Motor neuron (in vitro differentiated cells): ENCODE results near the gene ARL8A. TPM values are rescaled to one million over a fixed set of nuclear protein-coding genes. Genes with fewer than 3 reads are reported as not detected.
"Not testable (repeated sequence)": the region's sequence is repeated elsewhere in the genome, so short reads cannot be mapped to it uniquely, and the experiment has no call there.

Experiments used
- ATAC-seq, 8 experiments: fragments of 200-7000 bp; cut with Tn5 transposase; replicated peaks in 6 of 8; 2 replicates each; pipeline ENCODE4 v1.8.0; 2021; ENCODE audit warnings: mild to moderate bottlenecking in 8 of 8, moderate library complexity in 8 of 8
- H3K27ac ChIP-seq, 2 donors: fragments of 250-450 bp; sonication (Bioruptor Pico); 2 replicates each; pipeline ENCODE4 v1.9.0; 2021; ENCODE audit warnings: antibody characterized with exemption in 2 of 2, mild to moderate bottlenecking in 2 of 2, moderate library complexity in 1 of 2
- H3K4me1 ChIP-seq, 2 donors: fragments of 250-450 bp; sonication (Bioruptor Pico); replicated peaks in 1 of 2; 2 replicates each; pipeline ENCODE4 v1.6.1; 2021; ENCODE audit warnings: antibody characterized with exemption in 2 of 2, mild to moderate bottlenecking in 2 of 2, moderate library complexity in 1 of 2
- H3K4me3 ChIP-seq, 5 donors: fragments of 250-450 bp; sonication (Bioruptor Pico); 2 replicates each; pipeline ENCODE4 v1.9.0; 2021; ENCODE audit warnings: antibody characterized with exemption in 5 of 5, mild to moderate bottlenecking in 5 of 5, moderate library complexity in 4 of 5
- WGBS, 10 experiments: fragments of 450-650 bp; shearing (Covaris generic); methylation state at CpG; one replicate each; pipeline ENCODE4 v1.0.0; 2022; 5-methylcytosine and 5-hydroxymethylcytosine counted together
- in situ Hi-C, 9 experiments: fragments of 400-800 bp; cut with MboI; loops; one replicate each; pipeline ENCODE4 v1.15.0; 2021; ENCODE audit warnings: low sequenced_read_pairs in 9 of 9, low pct_unique_long_range_greater_than_20kb in 2 of 9; ENCODE audit not compliant: unreplicated experiment in 9 of 9
- total RNA-seq, 8 experiments: library from RNA; unstranded; fragments of 300-600 nt; gene quantifications; 2 replicates each; pipeline versions ENCODE4 v1.2.3 to v1.2.4, GENCODE V29; 2022

ARL8A gene
- total RNA-seq, 8 experiments from 2014 or later, result 14.9 to 92.5 (median 72.2) TPM

GRCh38 chr1:202150187-202150586, 5.7 kb upstream of the ARL8A start:
- WGBS, 10 experiments, result 40 to 96% (median 80%) methylated on average over 1 to 8 of the region's 9 CpGs; no CpG with 5 or more reads in 3 of the 10 experiments
- peaks cover 0 to 3% of the 10 kb centered on the region in 2 donors for H3K4me1 ChIP-seq
- no peak overlapping the region for H3K27ac ChIP-seq
- no peak for ATAC-seq
- no peak overlapping the region for H3K4me3 ChIP-seq
- in situ Hi-C loops, result no loop called here

GRCh38 chr1:202149566-202149965, 5.0 kb upstream of the ARL8A start:
- in situ Hi-C loops, result loop anchor here in 5 of 9 experiments (25.0 kb wide), 2 partner anchors 262 to 612 kb away; partner anchors contain the start of genes SHISA4 (in 4 of the 5) and NAV1 (in 1 of the 5)
- WGBS, 10 experiments, result 38 to 94% (median 83%) methylated on average over 1 to 4 of the region's 4 CpGs; no CpG with 5 or more reads in 1 of the 10 experiments

GRCh38 chr1:202148391-202148790, 3.9 kb upstream of the ARL8A start:
- ATAC-seq, result no peak
- H3K4me3 ChIP-seq, result no peak overlapping the region
- in situ Hi-C loops, result loop anchor here in 5 of 9 experiments (25.0 kb wide), 2 partner anchors 261 to 611 kb away; partner anchors contain the start of genes SHISA4 (in 4 of the 5) and NAV1 (in 1 of the 5)
- peaks cover 0 to 7% of the 10 kb centered on the region in 2 donors for H3K4me1 ChIP-seq
- WGBS, 10 experiments, result 63 to 100% (median 81%) methylated on average over 1 to 3 of the region's 4 CpGs; no CpG with 5 or more reads in 5 of the 10 experiments
- no peak overlapping the region for H3K27ac ChIP-seq

More at GRCh38 chr1:202149566-202149965, 5.0 kb upstream of the ARL8A start:
- ATAC-seq, result no peak
- H3K27ac ChIP-seq, result no peak overlapping the region
- peaks cover 0 to 7% of the 10 kb centered on the region in 2 donors for H3K4me1 ChIP-seq
- no peak overlapping the region for H3K4me3 ChIP-seq

GRCh38 chr1:202146993-202147392, 2.5 kb upstream of the ARL8A start:
- no peak for ATAC-seq
- WGBS, 10 experiments, result 100% methylated on average over 1 of the region's 3 CpGs; no CpG with 5 or more reads in 8 of the 10 experiments
- in situ Hi-C loops, result loop anchor here in 5 of 9 experiments (25.0 kb wide), 2 partner anchors 260 to 610 kb away; partner anchors contain the start of genes SHISA4 (in 4 of the 5) and NAV1 (in 1 of the 5)
- Histone ChIP-seq H3K27ac (no peak overlapping the region), H3K4me1 (peaks cover 9 to 12% of the 10 kb centered on the region in 2 donors), H3K4me3 (no peak overlapping the region)

GRCh38 chr1:202146279-202146678, 1.7 kb upstream of the ARL8A start:
- in situ Hi-C loops, result loop anchor here in 5 of 9 experiments (25.0 kb wide), 2 partner anchors 259 to 609 kb away; partner anchors contain the start of genes SHISA4 (in 4 of the 5) and NAV1 (in 1 of the 5)
- peaks cover 9 to 12% of the 10 kb centered on the region in 2 donors for H3K4me1 ChIP-seq
- no peak overlapping the region for H3K4me3 ChIP-seq
- 60 to 100% (median 92%) methylated on average over 1 to 5 of the region's 5 CpGs; no CpG with 5 or more reads in 3 of the 10 experiments for WGBS, 10 experiments
- no peak overlapping the region for H3K27ac ChIP-seq
- no peak for ATAC-seq

- WGBS, 10 experiments, result 90 to 100% (median 96%) methylated on average over 1 to 6 of the region's 8 CpGs; no CpG with 5 or more reads in 5 of the 10 experiments
- Histone ChIP-seq H3K4me3 (peak overlapping the region in 2 of 5 donors; percentile 58 to 97), H3K4me1 (peaks cover 9 to 12% of the 10 kb centered on the region in 2 donors)
- not testable (repeated sequence) for ATAC-seq, H3K27ac ChIP-seq
- in situ Hi-C loops, result loop anchor here in 5 of 9 experiments (25.0 kb wide), 2 partner anchors 258 to 608 kb away; partner anchors contain the start of genes SHISA4 (in 4 of the 5) and NAV1 (in 1 of the 5)
These were observed 1.2 kb upstream of the ARL8A start for GRCh38 chr1:202145744-202146140.

- H3K27ac ChIP-seq, result peak overlapping the region in 1 of 2 donors; percentile 57
- 0 to 23% (median 3%) methylated on average over 1 to 12 of the region's 13 CpGs; no CpG with 5 or more reads in 1 of the 10 experiments for WGBS, 10 experiments
- H3K4me1 ChIP-seq, result peaks cover 9 to 12% of the 10 kb centered on the region in 2 donors
- ATAC-seq, result peak; percentile 9 to 29 (median 19)
- H3K4me3 ChIP-seq, result peak overlapping the region; percentile 58 to 97 (median 71)
- in situ Hi-C loops, result loop anchor here in 5 of 9 experiments (25.0 kb wide), 2 partner anchors 258 to 608 kb away; partner anchors contain the start of genes SHISA4 (in 4 of the 5) and NAV1 (in 1 of the 5)
These were observed 669 bp upstream of the ARL8A start for GRCh38 chr1:202145068-202145743.

GRCh38 chr1:202143768-202144401, 652 bp downstream of the ARL8A start:
- 0 to 9% (median 0%) methylated on average over 3 to 7 of the region's 58 CpGs; no CpG with 5 or more reads in 7 of the 10 experiments for WGBS, 10 experiments
- Histone ChIP-seq H3K27ac (peak overlapping the region; percentile 21 to 57), H3K4me1 (peaks cover 9 to 12% of the 10 kb centered on the region in 2 donors), H3K4me3 (peak overlapping the region; percentile 58 to 97 (median 71))
- peak; percentile 40 to 73 (median 66) for ATAC-seq
- in situ Hi-C loops, result loop anchor here in 5 of 9 experiments (25.0 kb wide), 2 partner anchors 257 to 607 kb away; partner anchors contain the start of genes SHISA4 (in 4 of the 5) and NAV1 (in 1 of the 5)

GRCh38 chr1:202143011-202143767, 1.3 kb downstream of the ARL8A start:
- in situ Hi-C loops, result loop anchor here in 5 of 9 experiments (25.0 kb wide), 2 partner anchors 256 to 606 kb away; partner anchors contain the start of genes SHISA4 (in 4 of the 5) and NAV1 (in 1 of the 5)
- 19 to 54% (median 32%) methylated on average over 3 to 15 of the region's 17 CpGs; no CpG with 5 or more reads in 4 of the 10 experiments for WGBS, 10 experiments
- H3K4me3 ChIP-seq, result peak overlapping the region; percentile 58 to 97 (median 71)
- no peak overlapping the region for H3K27ac ChIP-seq
- peaks cover 9 to 12% of the 10 kb centered on the region in 2 donors for H3K4me1 ChIP-seq
- peak; percentile 15 to 39 (median 25) for ATAC-seq

- in situ Hi-C loops, result loop anchor here in 5 of 9 experiments (25.0 kb wide), 2 partner anchors 254 to 604 kb away; partner anchors contain the start of genes SHISA4 (in 4 of the 5) and NAV1 (in 1 of the 5)
- 90 to 100% (median 94%) methylated on average over 2 to 3 of the region's 3 CpGs; no CpG with 5 or more reads in 5 of the 10 experiments for WGBS, 10 experiments
- H3K27ac ChIP-seq, H3K4me3 ChIP-seq, ATAC-seq: not testable (repeated sequence)
- H3K4me1 ChIP-seq, result peaks cover 9 to 12% of the 10 kb centered on the region in 2 donors
These were observed 3.1 kb downstream of the ARL8A start for GRCh38 chr1:202141468-202141867.

- in situ Hi-C loops, result loop anchor here in 5 of 9 experiments (25.0 kb wide), 2 partner anchors 254 to 604 kb away; partner anchors contain the start of genes SHISA4 (in 4 of the 5) and NAV1 (in 1 of the 5)
- Histone ChIP-seq H3K27ac (no peak overlapping the region), H3K4me1 (peaks cover 9 to 12% of the 10 kb centered on the region in 2 donors), H3K4me3 (no peak overlapping the region)
- WGBS, 10 experiments, result 58 to 100% (median 97%) methylated on average over 1 to 4 of the region's 4 CpGs; no CpG with 5 or more reads in 3 of the 10 experiments
- no peak for ATAC-seq
These were observed 3.7 kb downstream of the ARL8A start for GRCh38 chr1:202140833-202141232.
